HG03460 (cell line): Measurements from ENCODE around the gene SGMS1.
"Not testable (repeated sequence)": the region's sequence is repeated elsewhere in the genome, so short reads cannot be mapped to it uniquely, and the experiment has no call there.

Experiments
- ATAC-seq: cut with Tn5 transposase; IDR thresholded peaks from one replicate; pipeline ENCODE4 v1.9.1; 2021; ENCODE audit not compliant: unreplicated experiment

Gene SGMS1

GRCh38 chr10:50280049-50280841 is 343.5 kb downstream of the SGMS1 start:
- no peak for ATAC-seq

DNA sequence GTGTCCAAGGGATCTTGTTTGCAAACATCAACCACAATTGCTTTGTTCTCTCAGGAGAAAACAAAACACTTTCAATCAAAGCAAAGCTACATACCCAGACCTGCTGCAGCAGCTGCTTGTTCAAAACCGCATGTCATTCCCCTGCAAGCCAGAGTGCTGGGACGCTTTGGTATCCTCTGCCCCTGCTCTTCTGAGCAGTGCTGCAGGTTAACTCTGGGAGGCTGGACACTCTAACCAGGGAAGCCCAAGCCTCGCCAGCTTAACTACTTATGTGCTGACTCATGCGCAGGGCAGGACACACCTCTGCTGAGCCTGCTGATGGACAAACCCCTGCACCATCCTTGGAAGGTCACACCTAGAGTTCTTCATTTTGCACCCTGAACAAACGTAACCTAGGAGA is 344.3 kb downstream of the SGMS1 start:
- ATAC-seq = no peak

DNA sequence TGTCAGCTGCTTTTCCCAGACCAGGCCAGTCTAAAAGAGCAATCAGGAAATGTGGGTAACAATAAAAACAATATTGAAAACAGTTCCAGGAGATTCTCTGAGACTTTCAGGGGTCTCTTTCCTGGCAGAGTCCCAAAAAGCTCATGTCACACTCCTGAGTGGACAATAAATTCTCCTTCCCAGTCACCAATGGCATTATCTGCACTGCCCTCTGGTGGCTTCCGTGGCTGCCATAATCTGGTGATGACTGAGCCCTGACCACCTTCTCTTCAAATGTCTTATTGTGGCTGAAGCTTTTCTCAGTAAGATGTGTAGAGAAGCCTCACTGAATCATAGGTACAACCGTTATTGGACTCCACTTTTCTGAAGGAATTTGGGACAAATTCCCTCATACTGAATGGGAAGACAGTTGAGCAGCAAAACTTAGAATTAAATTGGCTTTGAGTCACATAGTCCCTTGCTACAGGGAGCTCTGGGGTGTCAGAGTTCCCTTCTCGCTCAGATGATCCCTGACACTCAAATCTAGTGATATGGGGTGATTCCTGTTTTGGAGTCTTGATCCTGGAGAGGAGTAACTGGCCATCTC is 348.0 kb downstream of the SGMS1 start:
- no peak for ATAC-seq

GRCh38 chr10:50272531-50272930 is 351.2 kb downstream of the SGMS1 start:
- ATAC-seq = no peak

DNA sequence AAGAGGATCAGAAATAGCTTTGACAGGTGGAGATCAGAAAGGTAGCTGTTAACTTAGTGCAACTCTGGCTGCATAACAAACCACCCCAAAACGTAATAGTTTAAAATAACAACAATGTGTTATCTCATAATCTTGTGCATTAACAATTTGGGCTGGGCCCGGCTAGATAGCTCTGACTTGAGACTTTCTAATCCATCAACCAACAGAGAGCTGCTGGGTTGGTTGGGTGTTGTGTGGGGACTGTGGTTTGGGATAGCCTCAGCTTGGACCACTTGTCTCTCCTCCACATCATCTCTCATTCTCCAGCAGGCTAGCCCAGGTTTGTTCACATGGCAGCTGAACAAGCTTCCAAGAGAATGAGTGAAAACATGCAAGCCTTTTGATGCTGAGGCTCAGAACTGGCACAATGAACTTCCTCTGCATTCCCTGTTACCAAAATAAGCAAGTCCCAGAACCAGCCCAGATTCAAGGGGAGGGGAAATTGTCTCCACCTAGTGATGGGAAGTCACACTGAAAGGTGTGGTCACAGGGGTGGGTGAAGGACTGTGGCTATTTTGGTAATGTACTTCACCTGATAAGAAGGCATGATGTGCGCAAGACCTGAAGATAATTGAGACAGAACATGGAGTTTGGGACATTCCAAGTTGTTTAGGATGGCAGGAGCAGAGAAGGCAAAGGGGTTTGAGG is 352.0 kb downstream of the SGMS1 start:
- no peak for ATAC-seq

GRCh38 chr10:50267877-50268276 is 355.9 kb downstream of the SGMS1 start:
- not testable (repeated sequence) for ATAC-seq

- ATAC-seq = not testable (repeated sequence)
Observed at GRCh38 chr10:50262625-50263024, 361.1 kb downstream of the SGMS1 start.

DNA sequence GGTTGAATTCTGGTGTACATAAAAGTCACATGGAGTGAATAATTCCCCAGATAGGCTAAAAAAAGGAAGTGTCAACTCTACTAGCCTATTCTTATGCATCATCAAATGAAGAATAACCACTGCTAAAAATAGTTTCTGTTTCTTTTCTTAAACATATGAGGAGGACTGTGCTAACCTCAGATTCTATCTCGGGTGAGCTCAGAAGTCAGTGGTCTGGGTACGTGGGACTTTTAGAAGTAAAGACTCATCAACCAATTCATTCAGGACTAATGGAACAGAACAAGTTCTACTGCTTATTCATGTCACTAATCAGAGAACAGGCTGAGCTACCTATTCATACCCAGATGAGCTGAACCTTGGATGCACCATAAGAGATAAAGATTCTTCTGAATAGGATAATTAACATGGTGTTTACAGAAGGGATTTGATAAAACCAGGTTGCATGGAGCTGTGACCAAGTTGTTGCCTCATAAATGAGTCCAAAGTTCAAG is 362.9 kb downstream of the SGMS1 start:
- peak; percentile 100 for ATAC-seq
